Progenitor cell of endocrine pancreas (in vitro differentiated cells): ENCODE results near the gene MRPL32. TPM values are rescaled to one million over a fixed set of nuclear protein-coding genes. Genes with fewer than 3 reads are reported as not detected.

Experiments used
- DNase-seq: peaks from one replicate; pipeline ENCODE4 v3.0.0; 2021; ENCODE audit warnings: low spot score; ENCODE audit not compliant: unreplicated experiment
- H3K27ac Mint-ChIP-seq: 2 replicates; pipeline ENCODE4 v1.8.0; 2021; ENCODE audit warnings: mild to moderate bottlenecking, moderate library complexity, mixed read lengths
- H3K27me3 Mint-ChIP-seq: 2 replicates; pipeline ENCODE4 v1.8.0; 2021; ENCODE audit warnings: mixed read lengths
- H3K36me3 Mint-ChIP-seq: 2 replicates; pipeline ENCODE4 v1.8.0; 2022; ENCODE audit warnings: mixed read lengths; ENCODE audit not compliant: insufficient read depth
- H3K4me1 Mint-ChIP-seq: 2 replicates; pipeline ENCODE4 v1.8.0; 2021; ENCODE audit warnings: low read depth, mixed read lengths
- H3K4me3 Mint-ChIP-seq: 2 replicates; pipeline ENCODE4 v1.8.0; 2021; ENCODE audit warnings: low read depth, mild to moderate bottlenecking, moderate library complexity, mixed read lengths
- H3K9me3 Mint-ChIP-seq: 2 replicates; pipeline ENCODE4 v1.8.0; 2021; ENCODE audit warnings: low read depth, mixed read lengths
- CTCF ChIP-seq: fragments of 200-600 bp; sonication (generic); IDR thresholded peaks from one replicate; pipeline ENCODE4 v1.5.0; 2021; ENCODE audit warnings: antibody characterized with exemption, mild to moderate bottlenecking; ENCODE audit not compliant: unreplicated experiment
- total RNA-seq: library from RNA; stranded (reverse); gene quantifications from 2 replicates; pipeline ENCODE4 v1.2.1, GENCODE V29; 2021

Gene MRPL32
- total RNA-seq, 1 donor from 2014 or later = 49.9 TPM

- Mint-ChIP-seq H3K9me3 (no peaks in the 10 kb centered on the region), H3K36me3 (peaks cover 7% of the 10 kb centered on the region), H3K4me1 (peaks cover 41% of the 10 kb centered on the region), H3K4me3 (peak overlapping the region; percentile 98), H3K27me3 (no peaks in the 10 kb centered on the region), H3K27ac (peak overlapping the region; percentile 98)
- no peak for TF ChIP-seq CTCF
- no peak for DNase-seq
Measured at GRCh38 chr7:42910306-42910705, 21.9 kb upstream of the MRPL32 start.

- TF ChIP-seq CTCF = no peak
Measured at GRCh38 chr7:42911454-42912447, 20.4 kb upstream of the MRPL32 start, which contains the start of gene C7orf25. Gene C7orf25, minus strand, starts transcription at chr7:42912070. Its CDS starts 1,170 bp downstream, at chr7:42910900.

GRCh38 chr7:42913591-42913990, 18.6 kb upstream of the MRPL32 start:
- H3K27me3 Mint-ChIP-seq = no peaks in the 10 kb centered on the region

More at GRCh38 chr7:42911454-42912447, 20.4 kb upstream of the MRPL32 start, which contains the start of gene C7orf25:
- no peaks in the 10 kb centered on the region for H3K9me3 Mint-ChIP-seq
- peaks cover 15% of the 10 kb centered on the region for H3K36me3 Mint-ChIP-seq
- peaks cover 41% of the 10 kb centered on the region for H3K4me1 Mint-ChIP-seq
- H3K27me3 Mint-ChIP-seq = no peaks in the 10 kb centered on the region
- peak within 1 kb of the TSS; percentile 98 for H3K27ac Mint-ChIP-seq
- H3K4me3 Mint-ChIP-seq = peak within 1 kb of the TSS; percentile 98
- peak; percentile 97 for DNase-seq

GRCh38 chr7:42914009-42914408, 18.2 kb upstream of the MRPL32 start:
- Mint-ChIP-seq H3K4me3 (no peak overlapping the region), H3K4me1 (peaks cover 29% of the 10 kb centered on the region), H3K9me3 (no peaks in the 10 kb centered on the region), H3K27me3 (no peaks in the 10 kb centered on the region), H3K27ac (peak overlapping the region; percentile 76), H3K36me3 (peaks cover 17% of the 10 kb centered on the region)
- no peak for TF ChIP-seq CTCF
- no peak for DNase-seq

More at GRCh38 chr7:42913591-42913990, 18.6 kb upstream of the MRPL32 start:
- no peak overlapping the region for H3K4me3 Mint-ChIP-seq
- peaks cover 33% of the 10 kb centered on the region for H3K4me1 Mint-ChIP-seq
- H3K27ac Mint-ChIP-seq = no peak overlapping the region
- no peaks in the 10 kb centered on the region for H3K9me3 Mint-ChIP-seq
- no peak for DNase-seq
- TF ChIP-seq CTCF = no peak
- H3K36me3 Mint-ChIP-seq = peaks cover 17% of the 10 kb centered on the region

- no peak for TF ChIP-seq CTCF
- H3K4me3 Mint-ChIP-seq = no peak overlapping the region
- no peaks in the 10 kb centered on the region for H3K9me3 Mint-ChIP-seq
- H3K36me3 Mint-ChIP-seq = peaks cover 17% of the 10 kb centered on the region
- no peak for DNase-seq
- H3K27ac Mint-ChIP-seq = peak overlapping the region; percentile 76
- peaks cover 23% of the 10 kb centered on the region for H3K4me1 Mint-ChIP-seq
- H3K27me3 Mint-ChIP-seq = no peaks in the 10 kb centered on the region
Measured at GRCh38 chr7:42914421-42915045, 17.6 kb upstream of the MRPL32 start.
